ENCODE data around the gene CACNG7. TPM values are rescaled to one million over a fixed set of nuclear protein-coding genes. Genes with fewer than 3 reads are reported as not detected.
A peak's percentile ranks its signal among the peaks of the same experiment; 100 is the strongest.

CACNG7 gene
- total RNA-seq, 1 experiment from 2014 or later: not detected

DNA sequence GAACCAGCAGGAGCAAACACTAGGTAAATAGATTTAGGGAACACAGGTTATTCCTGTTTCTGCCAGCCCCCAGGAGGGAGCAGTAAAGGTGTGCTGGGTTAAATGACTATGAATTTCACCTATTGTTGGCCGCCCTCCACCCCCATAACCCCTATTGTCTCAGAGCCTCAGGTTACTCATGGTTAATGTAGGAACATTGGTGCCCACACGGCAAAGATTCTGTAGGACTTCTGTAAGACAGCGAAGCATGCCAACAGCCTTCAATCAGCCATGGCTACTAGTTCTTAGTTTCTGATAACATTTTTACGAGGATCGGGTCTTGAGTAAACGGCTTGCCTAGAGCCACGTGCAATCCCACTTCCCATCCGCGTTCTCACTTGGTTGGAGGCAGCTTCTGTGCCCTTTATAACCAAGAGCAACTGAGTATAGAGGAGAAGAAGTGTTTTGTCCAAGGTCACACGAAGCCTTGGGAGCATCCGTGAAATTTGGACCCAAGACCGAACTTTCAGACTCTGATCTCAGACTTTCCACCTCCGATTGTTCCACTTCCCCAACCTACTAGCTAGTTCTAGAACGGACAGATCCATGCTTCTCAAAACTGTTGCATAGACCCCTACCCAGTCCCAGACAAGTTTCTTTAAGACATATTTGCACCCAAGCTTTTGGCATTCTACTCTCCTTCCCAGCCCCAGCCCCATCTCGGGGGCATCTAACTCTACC, 48.5 kb downstream of the CACNG7 start:
- Histone ChIP-seq H3K27me3 (replicated peaks; ENCODE audit: insufficient read depth, low read depth, low read length, poor library complexity) (peaks cover 13% of the 10 kb centered on the region), H3K4me3 (ENCODE audit: low read depth, low read length, poor library complexity, severe bottlenecking) (no peak overlapping the region), H3K4me1 (ENCODE audit: insufficient read depth, low read length, poor library complexity, severe bottlenecking) (peaks cover 21% of the 10 kb centered on the region), H3K9me3 (ENCODE audit: low read depth, low read length, poor library complexity, severe bottlenecking) (no peaks in the 10 kb centered on the region), H3K36me3 (ENCODE audit: insufficient read depth, low read length, poor library complexity, severe bottlenecking) (no peaks in the 10 kb centered on the region), H3K27ac (ENCODE audit: low read depth, low read length, poor library complexity, severe bottlenecking) (no peak overlapping the region)
- no TSS peak for BruUV-seq (replicated peaks)
- ChIA-PET POLR2A (ENCODE audit: low non-redundant PET) (no interaction called here), CTCF (no interaction called here)
- no peak for DNase-seq (ENCODE audit: low spot score)
- intact Hi-C loops (cut with micrococcal nuclease; ENCODE audit: unreplicated experiment): no loop called here
- TF ChIP-seq, protein P1, sequence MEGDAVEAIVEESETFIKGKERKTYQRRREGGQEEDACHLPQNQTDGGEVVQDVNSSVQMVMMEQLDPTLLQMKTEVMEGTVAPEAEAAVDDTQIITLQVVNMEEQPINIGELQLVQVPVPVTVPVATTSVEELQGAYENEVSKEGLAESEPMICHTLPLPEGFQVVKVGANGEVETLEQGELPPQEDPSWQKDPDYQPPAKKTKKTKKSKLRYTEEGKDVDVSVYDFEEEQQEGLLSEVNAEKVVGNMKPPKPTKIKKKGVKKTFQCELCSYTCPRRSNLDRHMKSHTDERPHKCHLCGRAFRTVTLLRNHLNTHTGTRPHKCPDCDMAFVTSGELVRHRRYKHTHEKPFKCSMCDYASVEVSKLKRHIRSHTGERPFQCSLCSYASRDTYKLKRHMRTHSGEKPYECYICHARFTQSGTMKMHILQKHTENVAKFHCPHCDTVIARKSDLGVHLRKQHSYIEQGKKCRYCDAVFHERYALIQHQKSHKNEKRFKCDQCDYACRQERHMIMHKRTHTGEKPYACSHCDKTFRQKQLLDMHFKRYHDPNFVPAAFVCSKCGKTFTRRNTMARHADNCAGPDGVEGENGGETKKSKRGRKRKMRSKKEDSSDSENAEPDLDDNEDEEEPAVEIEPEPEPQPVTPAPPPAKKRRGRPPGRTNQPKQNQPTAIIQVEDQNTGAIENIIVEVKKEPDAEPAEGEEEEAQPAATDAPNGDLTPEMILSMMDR (conservative IDR thresholded peaks at IDR 0.05; ENCODE audit: low read depth, low read length): no peak
- TF ChIP-seq EZH2 (IDR thresholded peaks at IDR 0.05; ENCODE audit: borderline replicate concordance, low read depth, low read length, poor library complexity, severe bottlenecking): no peak

DNA sequence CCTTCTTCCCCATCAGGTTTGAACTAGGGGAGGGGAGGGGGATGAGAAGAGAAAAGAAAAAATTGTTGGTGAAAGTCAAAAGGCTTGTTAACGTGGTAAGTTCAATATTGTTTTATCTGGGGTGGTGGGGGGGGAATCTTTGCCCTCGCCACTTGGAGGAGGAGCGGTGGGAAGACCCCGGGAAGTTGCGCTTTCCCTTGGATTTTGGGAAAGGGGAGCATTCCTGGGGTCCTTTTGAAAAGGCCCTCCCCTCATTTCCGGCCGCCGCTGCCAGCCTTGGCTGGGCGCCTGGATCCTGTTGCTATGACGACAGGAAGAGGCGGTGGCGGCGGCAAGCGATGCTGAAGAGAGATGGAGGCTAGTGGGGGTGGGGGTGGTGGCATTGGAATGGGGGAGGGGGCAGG, 49.1 kb downstream of the CACNG7 start:
- peak; percentile 78 for DNase-seq (ENCODE audit: low spot score)
- Histone ChIP-seq H3K27me3 (replicated peaks; ENCODE audit: insufficient read depth, low read depth, low read length, poor library complexity) (peaks cover 14% of the 10 kb centered on the region), H3K36me3 (ENCODE audit: insufficient read depth, low read length, poor library complexity, severe bottlenecking) (no peaks in the 10 kb centered on the region), H3K4me1 (ENCODE audit: insufficient read depth, low read length, poor library complexity, severe bottlenecking) (peaks cover 21% of the 10 kb centered on the region), H3K27ac (ENCODE audit: low read depth, low read length, poor library complexity, severe bottlenecking) (no peak overlapping the region), H3K9me3 (ENCODE audit: low read depth, low read length, poor library complexity, severe bottlenecking) (no peaks in the 10 kb centered on the region), H3K4me3 (ENCODE audit: low read depth, low read length, poor library complexity, severe bottlenecking) (no peak overlapping the region)
- intact Hi-C loops (cut with micrococcal nuclease; ENCODE audit: unreplicated experiment): no loop called here
- ChIA-PET POLR2A (ENCODE audit: low non-redundant PET) (no interaction called here), CTCF (no interaction called here)
- TF ChIP-seq, protein P1 (conservative IDR thresholded peaks at IDR 0.05; ENCODE audit: low read depth, low read length): no peak
- no peak for TF ChIP-seq EZH2 (IDR thresholded peaks at IDR 0.05; ENCODE audit: borderline replicate concordance, low read depth, low read length, poor library complexity, severe bottlenecking)
- no TSS peak for BruUV-seq (replicated peaks)

DNA sequence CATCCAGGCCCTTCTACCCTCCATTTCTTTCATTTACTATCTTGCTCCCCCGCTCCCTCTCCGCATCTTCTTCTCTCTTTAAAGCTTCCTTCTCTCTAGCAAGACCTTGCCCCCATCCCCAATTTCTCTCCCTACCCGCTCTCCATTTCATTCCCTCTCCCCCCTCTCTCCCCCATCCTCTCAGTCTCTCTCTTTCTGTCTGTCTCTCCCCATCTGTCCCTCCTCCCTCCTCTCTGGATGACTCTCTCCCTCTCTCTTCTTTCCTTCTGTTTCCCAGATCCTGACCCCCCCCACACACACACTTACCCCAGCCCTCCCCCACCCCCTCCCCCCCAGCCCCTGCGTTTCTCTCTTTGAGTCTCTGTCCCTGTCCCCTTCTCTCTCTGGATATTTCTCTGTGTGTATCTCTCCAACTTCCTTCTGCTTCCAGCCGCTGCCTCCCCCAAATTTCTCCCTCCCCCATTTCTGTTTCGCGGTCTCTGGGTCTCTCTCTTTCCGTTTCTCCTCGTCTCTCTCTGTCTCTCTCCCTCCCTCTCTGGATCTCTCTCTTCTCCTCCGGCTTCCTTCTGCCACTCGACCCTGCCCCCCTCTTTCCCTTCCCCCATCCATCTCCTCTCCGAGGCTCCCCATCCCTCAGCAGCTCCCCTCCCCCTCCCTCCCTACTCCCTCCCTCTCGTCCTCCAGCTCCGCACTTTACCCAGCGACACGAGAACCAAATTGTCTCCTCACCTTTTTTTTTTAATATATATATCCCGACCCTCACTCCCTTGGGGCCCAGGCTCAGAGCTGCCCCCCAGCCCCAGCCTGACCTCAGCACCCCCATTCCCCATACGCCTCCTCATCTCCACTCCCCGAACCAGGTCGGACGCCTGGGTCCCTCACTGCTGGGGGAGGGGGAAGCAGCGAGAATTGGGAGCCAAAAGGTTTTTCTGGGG, 50.0 kb downstream of the CACNG7 start:
- Histone ChIP-seq H3K4me3 (ENCODE audit: low read depth, low read length, poor library complexity, severe bottlenecking) (peak overlapping the region; percentile 37), H3K4me1 (ENCODE audit: insufficient read depth, low read length, poor library complexity, severe bottlenecking) (peaks cover 21% of the 10 kb centered on the region), H3K36me3 (ENCODE audit: insufficient read depth, low read length, poor library complexity, severe bottlenecking) (no peaks in the 10 kb centered on the region), H3K9me3 (ENCODE audit: low read depth, low read length, poor library complexity, severe bottlenecking) (no peaks in the 10 kb centered on the region), H3K27ac (ENCODE audit: low read depth, low read length, poor library complexity, severe bottlenecking) (no peak overlapping the region), H3K27me3 (replicated peaks; ENCODE audit: insufficient read depth, low read depth, low read length, poor library complexity) (peaks cover 17% of the 10 kb centered on the region)
- CTCF ChIA-PET: no interaction called here
- intact Hi-C loops (cut with micrococcal nuclease; ENCODE audit: unreplicated experiment): no loop called here
- POLR2A ChIA-PET (ENCODE audit: low non-redundant PET): no interaction called here
- no peak for DNase-seq (ENCODE audit: low spot score)
- TF ChIP-seq, protein P1 (conservative IDR thresholded peaks at IDR 0.05; ENCODE audit: low read depth, low read length): no peak
- TF ChIP-seq EZH2 (IDR thresholded peaks at IDR 0.05; ENCODE audit: borderline replicate concordance, low read depth, low read length, poor library complexity, severe bottlenecking): no peak
- no TSS peak for BruUV-seq (replicated peaks)
